Measurements from ENCODE around the gene ENPP1.

Gene ENPP1

GRCh38 chr6:131929264-131929663 is 121.4 kb downstream of the ENPP1 start:
- no peak overlapping the region for H3K27ac ChIP-seq
- TF ChIP-seq CTCF (conservative IDR thresholded peaks at IDR 0.05) (peak; percentile 11; the same call in 1 of the 2 replicates), ZFX (IDR thresholded peaks at IDR 0.05) (no peak)

GRCh38 chr6:131929976-131930375 is 122.2 kb downstream of the ENPP1 start:
- no peak overlapping the region for H3K27ac ChIP-seq
- no peak for TF ChIP-seq ZFX (IDR thresholded peaks at IDR 0.05)
- no peak for TF ChIP-seq CTCF (conservative IDR thresholded peaks at IDR 0.05)

GRCh38 chr6:131931063-131931750 is 123.4 kb downstream of the ENPP1 start:
- TF ChIP-seq ZFX (IDR thresholded peaks at IDR 0.05) (no peak), CTCF (conservative IDR thresholded peaks at IDR 0.05) (no peak)
- no peak overlapping the region for H3K27ac ChIP-seq

GRCh38 chr6:131936156-131936555 is 128.3 kb downstream of the ENPP1 start:
- no peak for TF ChIP-seq CTCF (conservative IDR thresholded peaks at IDR 0.05)
- TF ChIP-seq ZFX (IDR thresholded peaks at IDR 0.05): no peak
- no peak overlapping the region for H3K27ac ChIP-seq

GRCh38 chr6:131937226-131937625 is 129.4 kb downstream of the ENPP1 start:
- H3K27ac ChIP-seq: no peak overlapping the region
- TF ChIP-seq CTCF (conservative IDR thresholded peaks at IDR 0.05) (no peak), ZFX (IDR thresholded peaks at IDR 0.05) (no peak)

GRCh38 chr6:131937703-131938631 is 130.1 kb downstream of the ENPP1 start:
- no peak overlapping the region for H3K27ac ChIP-seq
- TF ChIP-seq CTCF (conservative IDR thresholded peaks at IDR 0.05) (no peak), ZFX (IDR thresholded peaks at IDR 0.05) (no peak)
